Measurements from ENCODE around the gene RAB7B. TPM values are rescaled to one million over a fixed set of nuclear protein-coding genes. Genes with fewer than 3 reads are reported as not detected.

RAB7B gene
- total and polyA plus RNA-seq, 4 donors, result 1.7 to 11.4 (median 5.2) TPM

GRCh38 chr1:205928317-205928716, 74.9 kb downstream of the RAB7B start:
- DNase-seq (peak in 1 of 2 donors; percentile 61), ATAC-seq (ENCODE audit: low FRiP score) (no peak)
- Histone ChIP-seq H3K4me3 (ENCODE audit: low read length in 2 of 2) (no peak overlapping the region), H3K4me1 (ENCODE audit: control insufficient read depth in 1 of 2, insufficient read depth in 2 of 2, low read length in 2 of 2) (no peaks in the 10 kb centered on the region), H3K27me3 (ENCODE audit: control insufficient read depth in 1 of 2, insufficient read depth in 2 of 2, low read length in 1 of 2) (no peaks in the 10 kb centered on the region), H3K9me3 (ENCODE audit: control insufficient read depth, low read length) (no peaks in the 10 kb centered on the region), H3K36me3 (ENCODE audit: control insufficient read depth in 1 of 2, insufficient read depth in 2 of 2, low read length in 1 of 2) (no peaks in the 10 kb centered on the region), H3K27ac (ENCODE audit: low read depth in 1 of 2, low read length in 2 of 2) (no peak overlapping the region)
- WGBS, 2 donors, result 88 to 93% methylated on average over 5 of the region's 5 CpGs
- intact Hi-C loops (cut with DNase I), result no loop called here

- ATAC-seq (ENCODE audit: low FRiP score), result no peak
- no peaks in the 10 kb centered on the region for H3K9me3 ChIP-seq (ENCODE audit: control insufficient read depth, low read length)
- no peaks in the 10 kb centered on the region for H3K4me1 ChIP-seq (ENCODE audit: control insufficient read depth in 1 of 2, insufficient read depth in 2 of 2, low read length in 2 of 2)
- intact Hi-C loops (cut with DNase I), result no loop called here
- no peaks in the 10 kb centered on the region for H3K27me3 ChIP-seq (ENCODE audit: control insufficient read depth in 1 of 2, insufficient read depth in 2 of 2, low read length in 1 of 2)
- H3K27ac ChIP-seq (ENCODE audit: low read depth in 1 of 2, low read length in 2 of 2), result no peak overlapping the region
- H3K4me3 ChIP-seq (ENCODE audit: low read length in 2 of 2), result no peak overlapping the region
- no peaks in the 10 kb centered on the region for H3K36me3 ChIP-seq (ENCODE audit: control insufficient read depth in 1 of 2, insufficient read depth in 2 of 2, low read length in 1 of 2)
- peak in 1 of 2 donors; percentile 72 for DNase-seq
- WGBS, 2 donors, result 97% methylated on average over 12 of the region's 12 CpGs
Observed at GRCh38 chr1:205927676-205928075, 75.5 kb downstream of the RAB7B start.

- H3K4me1 ChIP-seq (ENCODE audit: control insufficient read depth in 1 of 2, insufficient read depth in 2 of 2, low read length in 2 of 2), result no peaks in the 10 kb centered on the region
- ATAC-seq (ENCODE audit: low FRiP score) (no peak), DNase-seq (peak in 1 of 2 donors; percentile 16)
- intact Hi-C loops (cut with DNase I), result no loop called here
- no peaks in the 10 kb centered on the region for H3K27me3 ChIP-seq (ENCODE audit: control insufficient read depth in 1 of 2, insufficient read depth in 2 of 2, low read length in 1 of 2)
- H3K27ac ChIP-seq (ENCODE audit: low read depth in 1 of 2, low read length in 2 of 2), result no peak overlapping the region
- 97 to 98% methylated on average over 6 of the region's 6 CpGs for WGBS, 2 donors
- H3K4me3 ChIP-seq (ENCODE audit: low read length in 2 of 2), result no peak overlapping the region
- no peaks in the 10 kb centered on the region for H3K9me3 ChIP-seq (ENCODE audit: control insufficient read depth, low read length)
- no peaks in the 10 kb centered on the region for H3K36me3 ChIP-seq (ENCODE audit: control insufficient read depth in 1 of 2, insufficient read depth in 2 of 2, low read length in 1 of 2)
Observed at GRCh38 chr1:205927247-205927646, 75.9 kb downstream of the RAB7B start.

Other genes with a start within 250 kb of the RAB7B start
- 10 to 100 TPM; 19.5 to 38.9 TPM for gene RAB29, start 227.9 kb downstream of the RAB7B start, total RNA-seq
- 10 to 100 TPM; 27.2 to 36.8 TPM for gene RAB29, start 227.9 kb downstream of the RAB7B start, polyA plus RNA-seq
- gene SLC41A1, start 190.2 kb downstream of the RAB7B start, total RNA-seq, result 10 to 100 TPM; 36.2 to 40.3 TPM
- gene SLC41A1, start 190.2 kb downstream of the RAB7B start, polyA plus RNA-seq, result 10 to 100 TPM in 1 of 2 donors, 1 to 10 TPM in 1; 7.3 to 24.7 TPM
- gene PM20D1, start 153.3 kb downstream of the RAB7B start, total RNA-seq, result 1 to 10 TPM in 1 of 2 donors, under 1 TPM in 1; 0.19 to 1.1 TPM
- gene PM20D1, start 153.3 kb downstream of the RAB7B start, polyA plus RNA-seq, result under 1 TPM in 1 of 2 donors, not detected in 1; 0.63 TPM
- under 1 TPM in 1 of 2 donors, not detected in 1; 0.18 TPM for gene SLC26A9, start 59.9 kb downstream of the RAB7B start, total RNA-seq
- under 1 TPM; 0.13 to 0.18 TPM for gene SLC26A9, start 59.9 kb downstream of the RAB7B start, polyA plus RNA-seq
- gene CTSE, start 20.5 kb upstream of the RAB7B start, total RNA-seq, result under 1 TPM in 1 of 2 donors, not detected in 1; 0.69 TPM
- gene CTSE, start 20.5 kb upstream of the RAB7B start, polyA plus RNA-seq, result 10 to 100 TPM in 1 of 2 donors, under 1 TPM in 1; 0.26 to 18.9 TPM
- gene RHEX, start 49.8 kb upstream of the RAB7B start, total RNA-seq, result 1 to 10 TPM in 1 of 2 donors, under 1 TPM in 1; 0.84 to 3.3 TPM
- gene RHEX, start 49.8 kb upstream of the RAB7B start, polyA plus RNA-seq, result not detected
- not detected for gene AVPR1B, start 114.0 kb upstream of the RAB7B start, total RNA-seq
- gene AVPR1B, start 114.0 kb upstream of the RAB7B start, polyA plus RNA-seq, result not detected
- gene FAM72A, start 199.4 kb upstream of the RAB7B start, total RNA-seq, result 1 to 10 TPM; 3.3 TPM
- 1 to 10 TPM in 1 of 2 donors, under 1 TPM in 1; 0.79 to 2.4 TPM for gene FAM72A, start 199.4 kb upstream of the RAB7B start, polyA plus RNA-seq
- gene SRGAP2, start 200.1 kb upstream of the RAB7B start, total RNA-seq, result 100 to 1,000 TPM in 1 of 2 donors, 10 to 100 TPM in 1; 92.2 to 117 TPM
- 10 to 100 TPM in 1 of 2 donors, 1 to 10 TPM in 1; 7.9 to 17.4 TPM for gene SRGAP2, start 200.1 kb upstream of the RAB7B start, polyA plus RNA-seq